ENCODE results near the gene PLIN3. TPM values are rescaled to one million over a fixed set of nuclear protein-coding genes. Genes with fewer than 3 reads are reported as not detected.

The PLIN3 gene
- total and polyA plus RNA-seq, 4 donors = 18.0 to 105 (median 50.5) TPM

DNA sequence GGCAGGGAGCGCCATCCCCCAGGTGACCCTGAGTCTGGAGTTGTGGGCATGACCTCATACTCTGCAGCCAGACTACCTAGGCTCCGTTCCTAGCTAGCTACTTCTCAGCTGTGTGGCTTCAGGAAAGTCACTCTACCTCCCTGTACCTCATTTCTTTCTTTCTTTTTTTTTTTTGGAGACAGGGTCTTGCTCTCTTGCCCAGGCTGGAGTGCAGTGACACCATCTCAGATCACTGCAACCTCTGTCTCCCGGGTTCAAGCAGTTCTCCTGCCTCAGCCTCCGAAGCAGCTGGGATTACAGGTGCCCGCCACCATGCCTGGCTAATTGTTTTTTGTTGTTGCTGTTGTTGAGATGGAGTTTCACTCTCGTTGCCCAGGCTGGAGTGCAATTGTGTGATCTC is 15.0 kb downstream of the PLIN3 start:
- WGBS, 2 donors = 93 to 96% methylated on average over 6 of the region's 6 CpGs
- Histone ChIP-seq H3K9ac (ENCODE audit: insufficient read depth in 1 of 2, low read length in 2 of 2) (no peak overlapping the region), H3K36me3 (ENCODE audit: control insufficient read depth in 4 of 4, insufficient read depth in 4 of 4, low read length in 4 of 4) (peaks cover 6 to 27% (median 12%) of the 10 kb centered on the region in 4 donors), H3K4me1 (ENCODE audit: control insufficient read depth in 5 of 5, insufficient read depth in 5 of 5, low read length in 5 of 5) (no peaks in the 10 kb centered on the region), H3K27me3 (ENCODE audit: control insufficient read depth in 3 of 3, insufficient read depth in 3 of 3, low read length in 2 of 3) (no peaks in the 10 kb centered on the region), H3K4me3 (no peak overlapping the region), H3K9me3 (ENCODE audit: control insufficient read depth in 4 of 4, insufficient read depth in 3 of 4, low read length in 3 of 4) (no peaks in the 10 kb centered on the region), H3K27ac (ENCODE audit: low read depth in 1 of 2, low read length in 1 of 2) (no peak overlapping the region)
- ATAC-seq (ENCODE audit: insufficient read depth, low FRiP score) (no peak), DNase-seq (no peak)
- no peak for TF ChIP-seq CTCF (IDR thresholded peaks at IDR 0.05; ENCODE audit: control extremely low read depth, extremely low read depth)

DNA sequence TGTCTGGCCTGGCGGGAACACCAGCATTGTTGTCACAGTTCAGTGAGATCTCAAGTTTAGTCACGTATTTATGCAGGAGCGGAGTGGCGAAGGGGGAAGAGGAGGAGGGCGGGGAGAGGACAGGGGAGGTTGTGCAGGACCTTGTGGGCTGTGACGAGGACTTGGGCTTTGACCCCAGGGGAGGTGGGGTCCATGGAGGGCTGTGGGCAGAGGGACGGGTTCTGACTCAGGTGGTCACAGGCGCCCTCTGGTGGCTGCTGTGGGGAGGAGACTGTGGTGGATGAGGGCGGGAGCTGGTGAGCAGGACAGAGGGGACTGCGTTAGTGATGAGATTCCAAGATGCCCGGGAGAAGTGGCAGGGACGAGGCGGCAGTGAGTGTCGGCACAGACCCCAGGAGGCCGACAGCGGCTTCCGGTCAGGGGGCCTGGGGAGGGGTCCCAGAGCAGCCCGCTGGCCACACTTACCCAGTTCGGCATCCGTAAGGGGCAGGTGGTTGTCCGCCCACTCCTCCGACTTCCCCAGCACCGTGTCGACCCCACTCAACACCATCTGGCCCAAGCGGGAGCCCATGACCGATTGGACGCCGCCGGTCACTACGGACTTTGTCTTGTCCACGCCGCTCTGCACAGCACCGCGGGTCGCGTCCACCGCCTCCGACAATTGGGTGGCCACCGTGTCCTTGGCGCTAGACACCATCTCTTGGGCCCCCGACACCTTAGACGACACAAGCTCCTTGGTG is 15.7 kb downstream of the PLIN3 start:
- ATAC-seq (ENCODE audit: insufficient read depth, low FRiP score) = peak; percentile 47
- H3K4me3 ChIP-seq = no peak overlapping the region
- no peak overlapping the region for H3K27ac ChIP-seq (ENCODE audit: low read depth in 1 of 2, low read length in 1 of 2)
- H3K9me3 ChIP-seq (ENCODE audit: control insufficient read depth in 4 of 4, insufficient read depth in 3 of 4, low read length in 3 of 4) = no peaks in the 10 kb centered on the region
- no peaks in the 10 kb centered on the region for H3K27me3 ChIP-seq (ENCODE audit: control insufficient read depth in 3 of 3, insufficient read depth in 3 of 3, low read length in 2 of 3)
- peak; percentile 62 for TF ChIP-seq CTCF (IDR thresholded peaks at IDR 0.05; ENCODE audit: control extremely low read depth, extremely low read depth)
- peaks cover 4 to 25% (median 12%) of the 10 kb centered on the region in 4 donors for H3K36me3 ChIP-seq (ENCODE audit: control insufficient read depth in 4 of 4, insufficient read depth in 4 of 4, low read length in 4 of 4)
- DNase-seq = peak; percentile 52 to 68 (median 53)
- WGBS, 2 donors = 80 to 84% methylated on average over 42 of the region's 42 CpGs
- no peak overlapping the region for H3K9ac ChIP-seq (ENCODE audit: insufficient read depth in 1 of 2, low read length in 2 of 2)
- no peaks in the 10 kb centered on the region for H3K4me1 ChIP-seq (ENCODE audit: control insufficient read depth in 5 of 5, insufficient read depth in 5 of 5, low read length in 5 of 5)

DNA sequence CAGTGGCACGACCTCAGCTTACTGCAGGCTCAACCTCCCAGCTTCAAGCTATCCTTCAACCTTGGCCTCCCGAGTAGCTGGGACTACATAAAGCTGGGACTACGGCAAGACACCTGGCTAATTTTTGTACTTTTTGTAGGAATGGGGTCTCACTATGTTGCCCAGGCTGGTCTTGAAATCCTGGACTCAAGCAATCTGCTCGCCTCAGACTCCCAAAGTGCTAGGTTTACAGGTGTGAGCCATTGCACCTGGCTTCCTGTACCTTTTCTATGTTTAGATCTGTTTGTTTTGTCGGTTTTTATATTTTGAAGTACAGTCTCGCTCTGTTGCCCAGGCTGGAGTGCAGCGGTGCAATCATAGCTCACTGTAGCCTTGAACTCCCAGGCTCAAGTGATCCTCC is 18.4 kb downstream of the PLIN3 start:
- H3K36me3 ChIP-seq (ENCODE audit: control insufficient read depth in 4 of 4, insufficient read depth in 4 of 4, low read length in 4 of 4) = peaks cover 4 to 24% (median 14%) of the 10 kb centered on the region in 4 donors

More for the DNA sequence above, 18.4 kb downstream of the PLIN3 start:
- no peak overlapping the region for H3K9ac ChIP-seq (ENCODE audit: insufficient read depth in 1 of 2, low read length in 2 of 2)
- no peaks in the 10 kb centered on the region for H3K27me3 ChIP-seq (ENCODE audit: control insufficient read depth in 3 of 3, insufficient read depth in 3 of 3, low read length in 2 of 3)
- DNase-seq = no peak
- no peak overlapping the region for H3K4me3 ChIP-seq
- ATAC-seq (ENCODE audit: insufficient read depth, low FRiP score) = no peak
- H3K9me3 ChIP-seq (ENCODE audit: control insufficient read depth in 4 of 4, insufficient read depth in 3 of 4, low read length in 3 of 4) = no peaks in the 10 kb centered on the region
- no peak for TF ChIP-seq CTCF (IDR thresholded peaks at IDR 0.05; ENCODE audit: control extremely low read depth, extremely low read depth)
- no peak overlapping the region for H3K27ac ChIP-seq (ENCODE audit: low read depth in 1 of 2, low read length in 1 of 2)
- H3K4me1 ChIP-seq (ENCODE audit: control insufficient read depth in 5 of 5, insufficient read depth in 5 of 5, low read length in 5 of 5) = no peaks in the 10 kb centered on the region
- WGBS, 2 donors = 96 to 97% methylated on average over 7 of the region's 7 CpGs

Measured in lung (tissue), 12 donors.